IMR-90 (cell line): ENCODE results near the gene MYO7B. TPM values are rescaled to one million over a fixed set of nuclear protein-coding genes. Genes with fewer than 3 reads are reported as not detected.

Experiments used
- ATAC-seq: fragments of 200-7000 bp; cut with Tn5 transposase; 2 replicates; pipeline ENCODE4 v1.9.1; 2020; ENCODE audit warnings: low read depth, mild to moderate bottlenecking, moderate library complexity
- BruUV-seq: library from RNA; stranded (reverse); fragments of 400-500 nt; replicated peaks from 2 replicates; lab custom pipeline; 2021; lab: Mats Ljungman, UMichigan
- CTCF ChIA-PET: fragments of 300-600 bp; formaldehyde crosslinking; extraction: SDS; loops from one replicate; lab custom pipeline; 2021; ENCODE audit warnings: antibody characterized with exemption; lab: Yijun Ruan, JAX
- POLR2A ChIA-PET: fragments of 300-600 bp; sonication (Branson Sonifier 250); formaldehyde crosslinking; loops from one replicate; lab custom pipeline; 2022; ENCODE audit warnings: antibody characterized with exemption; ENCODE audit not compliant: unreplicated experiment; lab: Charles Lee
- DNase-seq: peaks from one replicate; pipeline ENCODE4 v3.0.0; 2013
- H2AFZ ChIP-seq: replicated peaks from 2 replicates; pipeline ENCODE3; 2013; ENCODE audit warnings: low read length, mild to moderate bottlenecking; ENCODE audit not compliant: poor library complexity
- H2AK5ac ChIP-seq: 2 replicates; pipeline ENCODE4 v1.6.1; 2013; ENCODE audit warnings: low read depth, low read length, inconsistent platforms
- H2AK9ac ChIP-seq: replicated peaks from 2 replicates; pipeline ENCODE3; 2013; ENCODE audit warnings: mild to moderate bottlenecking, low read depth, low read length, moderate library complexity; ENCODE audit not compliant: poor library complexity
- H2BK120ac ChIP-seq: 2 replicates; pipeline ENCODE4 v1.6.1; 2013; ENCODE audit warnings: low read depth, low read length, inconsistent platforms
- H2BK15ac ChIP-seq: 3 replicates; pipeline ENCODE4 v1.6.1; 2013; ENCODE audit warnings: low read depth, low read length, inconsistent platforms
- H2BK20ac ChIP-seq: 2 replicates; pipeline ENCODE4 v1.6.1; 2013; ENCODE audit warnings: low read depth, mild to moderate bottlenecking, inconsistent platforms, low read length, moderate library complexity
- H2BK5ac ChIP-seq: 2 replicates; pipeline ENCODE4 v1.6.1; 2013; ENCODE audit warnings: mild to moderate bottlenecking, low read depth, low read length, inconsistent platforms; ENCODE audit not compliant: poor library complexity, severe bottlenecking
- H3K14ac ChIP-seq: replicated peaks from 2 replicates; pipeline ENCODE4 v1.6.1; 2013; ENCODE audit warnings: low read depth, low read length, inconsistent platforms
- H3K18ac ChIP-seq: 2 replicates; pipeline ENCODE4 v1.6.1; 2013; ENCODE audit warnings: low read depth, low read length, control low read depth
- H3K23ac ChIP-seq: 2 replicates; pipeline ENCODE4 v1.6.1; 2013; ENCODE audit warnings: low read depth, low read length, inconsistent platforms
- H3K27ac ChIP-seq: 2 replicates; pipeline ENCODE4 v1.5.1; 2013; ENCODE audit warnings: mild to moderate bottlenecking, control low read depth, low read length; ENCODE audit not compliant: insufficient read depth
- H3K27me3 ChIP-seq: 2 replicates; pipeline ENCODE4 v1.6.1; 2013; ENCODE audit warnings: low read length; ENCODE audit not compliant: control insufficient read depth, insufficient read depth
- H3K36me3 ChIP-seq: 2 replicates; pipeline ENCODE4 v1.6.1; 2013; ENCODE audit warnings: low read length, mixed read lengths; ENCODE audit not compliant: control insufficient read depth, insufficient read depth
- H3K4ac ChIP-seq: 2 replicates; pipeline ENCODE4 v1.6.1; 2013; ENCODE audit warnings: low read depth, low read length, inconsistent platforms
- H3K4me1 ChIP-seq: 2 replicates; pipeline ENCODE4 v1.6.1; 2013; ENCODE audit warnings: low read length, mixed read lengths; ENCODE audit not compliant: control insufficient read depth, insufficient read depth
- H3K4me2 ChIP-seq: 2 replicates; pipeline ENCODE4 v1.6.1; 2013; ENCODE audit warnings: low read depth, mild to moderate bottlenecking, control low read depth, low read length, moderate library complexity
- H3K4me3 ChIP-seq: 2 replicates; pipeline ENCODE4 v1.5.1; 2013; ENCODE audit warnings: low read depth, mild to moderate bottlenecking, control low read depth, low read length, moderate library complexity; ENCODE audit not compliant: insufficient read depth
- H3K56ac ChIP-seq: 2 replicates; pipeline ENCODE4 v1.6.1; 2013; ENCODE audit warnings: low read length, inconsistent platforms; ENCODE audit not compliant: insufficient read depth; ENCODE audit errors: extremely low read depth
- H3K79me1 ChIP-seq, 2 experiments: 2 replicates each; pipeline ENCODE4 v1.6.1; 2013; ENCODE audit warnings: low read length in 2 of 2, inconsistent platforms in 1 of 2, low read depth in 1 of 2
- H3K9ac ChIP-seq: 2 replicates; pipeline ENCODE4 v1.6.1; 2013; ENCODE audit warnings: low read depth, low read length, control low read depth
- H3K9me1 ChIP-seq: 2 replicates; pipeline ENCODE4 v1.6.1; 2013; ENCODE audit warnings: low read length, inconsistent platforms; ENCODE audit not compliant: insufficient read depth
- H3K9me3 ChIP-seq: 2 replicates; pipeline ENCODE4 v1.6.1; 2013; ENCODE audit warnings: low read length; ENCODE audit not compliant: control insufficient read depth, insufficient read depth
- H4K20me1 ChIP-seq: 2 replicates; pipeline ENCODE4 v1.6.1; 2013; ENCODE audit warnings: low read length, inconsistent platforms; ENCODE audit not compliant: insufficient read depth
- H4K5ac ChIP-seq: 2 replicates; pipeline ENCODE4 v1.6.1; 2013; ENCODE audit warnings: mild to moderate bottlenecking, low read depth, low read length, control low read depth
- H4K8ac ChIP-seq, 2 experiments: 2 replicates each; pipeline ENCODE4 v1.6.1; 2013; ENCODE audit warnings: low read depth in 2 of 2, low read length in 2 of 2, control low read depth in 1 of 2, inconsistent platforms in 1 of 2
- H4K91ac ChIP-seq: 2 replicates; pipeline ENCODE4 v1.6.1; 2013; ENCODE audit warnings: low read depth, low read length, inconsistent platforms; ENCODE audit not compliant: insufficient read depth
- BHLHE40 ChIP-seq: fragments of 150-350 bp; IDR thresholded peaks from 2 replicates; pipeline ENCODE4 v1.6.1; 2016; ENCODE audit warnings: mild to moderate bottlenecking, low read depth, low read length
- CEBPB ChIP-seq: IDR thresholded peaks from 2 replicates; pipeline ENCODE4 v1.6.1; 2012; ENCODE audit warnings: low read depth, low read length, improper control_type of control experiment
- CHD1 ChIP-seq: IDR thresholded peaks from 2 replicates; pipeline ENCODE4 v1.6.1; 2012; ENCODE audit warnings: low read depth, low read length, improper control_type of control experiment
- CTCF ChIP-seq: conservative IDR thresholded peaks from 2 replicates; pipeline ENCODE4 v1.5.1; 2012; ENCODE audit warnings: mild to moderate bottlenecking, low read depth, low read length, improper control_type of control experiment
- ELK1 ChIP-seq: fragments of 150-350 bp; IDR thresholded peaks from 2 replicates; pipeline ENCODE4 v1.6.1; 2016; ENCODE audit warnings: low read depth, mild to moderate bottlenecking, low read length, moderate library complexity, borderline replicate concordance
- FOS ChIP-seq: fragments of 150-350 bp; IDR thresholded peaks from 2 replicates; pipeline ENCODE4 v1.6.1; 2016; ENCODE audit warnings: low read depth, low read length
- MAFK ChIP-seq: IDR thresholded peaks from 2 replicates; pipeline ENCODE4 v1.6.1; 2012; ENCODE audit warnings: low read depth, low read length, improper control_type of control experiment
- MAZ ChIP-seq: IDR thresholded peaks from 2 replicates; pipeline ENCODE4 v1.6.1; 2012; ENCODE audit warnings: low read depth, mild to moderate bottlenecking, low read length, improper control_type of control experiment, moderate library complexity, borderline replicate concordance
- POLR2A ChIP-seq: IDR thresholded peaks from 2 replicates; pipeline ENCODE4 v1.6.1; 2012; ENCODE audit warnings: mild to moderate bottlenecking, low read depth, low read length
- RAD21 ChIP-seq: IDR thresholded peaks from 2 replicates; pipeline ENCODE4 v1.6.1; 2012; ENCODE audit warnings: low read length, improper control_type of control experiment
- RFX5 ChIP-seq: IDR thresholded peaks from 2 replicates; pipeline ENCODE4 v1.8.0; 2012; ENCODE audit warnings: low read depth, mild to moderate bottlenecking, low read length, moderate library complexity
- SMC3 ChIP-seq: fragments of 150-350 bp; IDR thresholded peaks from 2 replicates; pipeline ENCODE4 v1.6.1; 2016; ENCODE audit warnings: low read depth, mild to moderate bottlenecking, antibody characterized with exemption, low read length, moderate library complexity
- USF2 ChIP-seq: fragments of 150-350 bp; IDR thresholded peaks from 2 replicates; pipeline ENCODE4 v1.6.1; 2017; ENCODE audit warnings: mild to moderate bottlenecking, antibody characterized with exemption, low read length, low read depth
- WGBS, 2 experiments: methylation state at CpG; one replicate each; pipeline versions ENCODE4 v1.1.5 to v1.1.7; 2013; ENCODE audit warnings: missing lambda C conversion rate in 2 of 2; ENCODE audit not compliant: insufficient read length in 1 of 2; ENCODE audit errors: extremely low coverage in 2 of 2; 5-methylcytosine and 5-hydroxymethylcytosine counted together
- dilution Hi-C: fragments of 300-500 bp; cut with HindIII; formaldehyde crosslinking; loops from one replicate; pipeline ENCODE4 v1.14.3; 2018; ENCODE audit warnings: low sequenced_read_pairs; ENCODE audit not compliant: unreplicated experiment
- in situ Hi-C: fragments of 300-500 bp; cut with MboI; formaldehyde crosslinking; loops from 3 replicates; pipeline ENCODE4 v1.14.3; 2019; ENCODE audit warnings: low sequenced_read_pairs, inconsistent platforms, mixed read lengths
- intact Hi-C: fragments of 100-400 bp; cut with micrococcal nuclease; formaldehyde crosslinking; loops from 2 replicates; pipeline ENCODE4 v1.10.0; 2022
- polyA plus RNA-seq, 3 experiments: library from polyadenylated mRNA; depleted of rRNA; stranded (reverse); fragments of >200 nt; gene quantifications; 2 replicates each; pipeline ENCODE4 v1.2.3, GENCODE V29; 2012; ENCODE audit warnings: low replicate concordance in 1 of 3
- total RNA-seq: library from RNA; depleted of rRNA; stranded (reverse); fragments of >200 nt; gene quantifications from 2 replicates; pipeline ENCODE4 v1.2.3, GENCODE V29; 2012

MYO7B gene
- total and polyA plus RNA-seq, 2 of the 4 experiments (the other 2 are of a cell fraction): 0.18 to 0.46 TPM

GRCh38 chr2:127610561-127610960 lies 75.1 kb downstream of the MYO7B start:
- in situ Hi-C loops: no loop called here

More at GRCh38 chr2:127610561-127610960, 75.1 kb downstream of the MYO7B start:
- Histone ChIP-seq H4K8ac (no peak overlapping the region), H3K36me3 (no peaks in the 10 kb centered on the region), H3K79me1 (no peaks in the 10 kb centered on the region), H2AFZ (no peak overlapping the region), H3K18ac (no peak overlapping the region), H3K4ac (no peak overlapping the region), H3K4me3 (no peak overlapping the region), H3K9me3 (peaks cover 21% of the 10 kb centered on the region), H4K5ac (no peak overlapping the region), H4K91ac (no peak overlapping the region), H3K27me3 (peaks cover 20% of the 10 kb centered on the region), H2BK120ac (no peak overlapping the region), H2AK5ac (no peak overlapping the region), H3K14ac (no peak overlapping the region), H2BK20ac (no peak overlapping the region), H3K56ac (no peak overlapping the region), H3K4me2 (no peak overlapping the region), H2AK9ac (no peak overlapping the region), H3K23ac (no peak overlapping the region), H2BK5ac (no peak overlapping the region), H4K20me1 (no peaks in the 10 kb centered on the region), H3K4me1 (no peaks in the 10 kb centered on the region), H3K9ac (no peak overlapping the region), H3K9me1 (no peaks in the 10 kb centered on the region; the same call in 1 of the 2 replicates), H2BK15ac (no peak overlapping the region), H3K27ac (no peak overlapping the region)
- ATAC-seq: no peak
- dilution Hi-C loops (no loop called here), intact Hi-C loops (no loop called here)
- CTCF ChIA-PET: no interaction called here
- no TSS peak for BruUV-seq
- no peak for TF ChIP-seq ELK1
- TF ChIP-seq MAZ: no peak
- no peak for TF ChIP-seq FOS
- no peak for TF ChIP-seq SMC3
- TF ChIP-seq RAD21: no peak
- TF ChIP-seq MAFK: no peak
- TF ChIP-seq CHD1: no peak
- TF ChIP-seq BHLHE40: no peak
- TF ChIP-seq CEBPB: no peak
- TF ChIP-seq RFX5: no peak
- no peak for TF ChIP-seq CTCF
- no peak for TF ChIP-seq POLR2A
- no peak for TF ChIP-seq USF2
- DNase-seq: no peak
- POLR2A ChIA-PET: no interaction called here
- whole genome bisulfite sequencing, 2 experiments: no CpG with 5 or more reads among the region's 1 CpG
